ENCODE measurements around the gene SPATA9. TPM values are rescaled to one million over a fixed set of nuclear protein-coding genes. Genes with fewer than 3 reads are reported as not detected.

Gene SPATA9
- total RNA-seq, 1 donor from 2014 or later = 0.67 TPM

GRCh38 chr5:95626701-95627100 is 56.1 kb downstream of the SPATA9 start:
- H3K4me1 Mint-ChIP-seq (ENCODE audit: low read depth) = peaks cover 10% of the 10 kb centered on the region
- no peak overlapping the region for H3K27ac Mint-ChIP-seq (ENCODE audit: unreplicated experiment)

GRCh38 chr5:95624368-95624767 is 58.4 kb downstream of the SPATA9 start:
- no peak overlapping the region for H3K4me3 Mint-ChIP-seq (ENCODE audit: unreplicated experiment)
- no peak for DNase-seq (ENCODE audit: low spot score)
- H3K27me3 Mint-ChIP-seq (ENCODE audit: low read depth) = no peaks in the 10 kb centered on the region
- no peak for TF ChIP-seq CTCF (IDR thresholded peaks at IDR 0.05)
- no peaks in the 10 kb centered on the region for H3K9me3 Mint-ChIP-seq (ENCODE audit: low read depth)
- peaks cover 13% of the 10 kb centered on the region for H3K4me1 Mint-ChIP-seq (ENCODE audit: low read depth)
- H3K27ac Mint-ChIP-seq (ENCODE audit: unreplicated experiment) = no peak overlapping the region
- no peaks in the 10 kb centered on the region for H3K36me3 Mint-ChIP-seq (ENCODE audit: low read depth)

More at GRCh38 chr5:95626701-95627100, 56.1 kb downstream of the SPATA9 start:
- no peak for TF ChIP-seq CTCF (IDR thresholded peaks at IDR 0.05)
- no peaks in the 10 kb centered on the region for H3K27me3 Mint-ChIP-seq (ENCODE audit: low read depth)
- H3K4me3 Mint-ChIP-seq (ENCODE audit: unreplicated experiment) = no peak overlapping the region
- H3K36me3 Mint-ChIP-seq (ENCODE audit: low read depth) = no peaks in the 10 kb centered on the region
- H3K9me3 Mint-ChIP-seq (ENCODE audit: low read depth) = no peaks in the 10 kb centered on the region
- no peak for DNase-seq (ENCODE audit: low spot score)

- TF ChIP-seq CTCF (IDR thresholded peaks at IDR 0.05) = no peak
- DNase-seq (ENCODE audit: low spot score) = no peak
- Mint-ChIP-seq H3K27ac (ENCODE audit: unreplicated experiment) (no peak overlapping the region), H3K9me3 (ENCODE audit: low read depth) (no peaks in the 10 kb centered on the region), H3K36me3 (ENCODE audit: low read depth) (no peaks in the 10 kb centered on the region), H3K4me3 (ENCODE audit: unreplicated experiment) (no peak overlapping the region), H3K27me3 (ENCODE audit: low read depth) (no peaks in the 10 kb centered on the region), H3K4me1 (ENCODE audit: low read depth) (peaks cover 13% of the 10 kb centered on the region)
These were observed 59.1 kb downstream of the SPATA9 start for GRCh38 chr5:95623706-95624105.

- Mint-ChIP-seq H3K27me3 (ENCODE audit: low read depth) (no peaks in the 10 kb centered on the region), H3K36me3 (ENCODE audit: low read depth) (no peaks in the 10 kb centered on the region), H3K4me3 (ENCODE audit: unreplicated experiment) (peak overlapping the region; percentile 67)
These were observed 60.8 kb downstream of the SPATA9 start for GRCh38 chr5:95621839-95622629.

More at GRCh38 chr5:95621839-95622629, 60.8 kb downstream of the SPATA9 start:
- TF ChIP-seq CTCF (IDR thresholded peaks at IDR 0.05) = no peak
- DNase-seq (ENCODE audit: low spot score) = no peak
- no peaks in the 10 kb centered on the region for H3K9me3 Mint-ChIP-seq (ENCODE audit: low read depth)
- no peak overlapping the region for H3K27ac Mint-ChIP-seq (ENCODE audit: unreplicated experiment)
- H3K4me1 Mint-ChIP-seq (ENCODE audit: low read depth) = peaks cover 16% of the 10 kb centered on the region

Measured in chondrocyte (in vitro differentiated cells).